Non-pigmented ciliary epithelial cell (primary cell): Measurements from ENCODE around the gene RFLNA.

ENCODE experiments used
- DNase-seq: peaks from one replicate; pipeline ENCODE4 v3.0.0-alpha.2; 2010; ENCODE audit warnings: low read depth

RFLNA gene

DNA sequence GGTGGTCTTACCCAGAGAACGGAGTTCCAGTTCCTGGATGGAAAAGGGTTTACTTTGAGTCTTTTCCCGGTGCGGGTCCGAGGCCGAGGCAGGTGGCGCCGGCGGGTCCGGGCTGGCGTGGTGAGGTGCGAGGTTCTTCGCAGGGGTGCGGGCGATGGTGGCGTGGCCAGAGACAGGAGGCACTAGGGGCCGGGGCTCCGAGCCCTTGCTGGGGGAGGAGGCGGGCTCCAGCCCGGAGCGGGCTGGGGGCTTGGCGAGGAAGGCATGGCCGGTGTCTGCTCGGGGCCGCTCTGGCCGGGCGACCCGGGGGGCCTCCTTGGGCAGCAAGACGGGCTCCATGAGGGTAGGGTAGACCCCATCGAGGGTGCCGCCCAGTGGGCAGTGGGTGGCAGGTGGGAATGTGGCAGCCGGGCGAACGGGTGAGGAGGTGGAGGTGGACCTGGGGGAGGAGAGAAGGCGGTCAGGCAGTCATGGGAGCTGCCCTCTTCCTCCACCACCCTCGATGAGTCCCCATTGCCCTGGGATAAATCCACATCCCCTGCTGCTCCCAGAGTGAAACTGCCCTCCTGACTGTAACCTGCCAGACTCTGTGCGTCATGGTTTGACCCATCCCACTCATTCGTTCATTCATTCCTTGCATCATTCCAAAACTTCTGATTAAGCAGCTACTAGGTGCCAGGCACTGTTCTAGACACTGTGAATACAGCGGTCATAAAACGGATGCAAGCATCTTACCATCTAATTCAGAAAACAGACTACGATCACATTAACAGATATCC, 42.0 kb downstream of the RFLNA start:
- no peak for DNase-seq

DNA sequence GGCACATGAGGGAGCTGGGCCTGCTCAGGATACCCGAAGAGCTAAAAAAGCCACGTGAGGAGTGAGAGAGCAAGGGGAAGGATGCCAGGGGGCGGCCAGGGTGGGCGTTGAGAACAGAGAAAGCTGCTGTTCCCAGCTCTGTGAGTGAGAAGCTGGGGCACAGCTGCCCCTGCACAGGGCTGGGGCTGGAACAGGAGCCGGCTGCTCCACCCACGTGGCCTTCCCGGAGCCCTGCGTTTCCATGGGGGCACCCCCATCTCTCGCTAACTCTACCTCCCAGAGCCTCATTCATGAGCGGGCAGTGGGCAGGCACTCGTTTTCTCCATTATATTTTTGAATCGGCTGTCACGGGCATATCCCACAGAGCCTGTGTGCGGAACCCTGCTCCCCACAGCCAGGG, 42.7 kb downstream of the RFLNA start:
- DNase-seq = no peak

DNA sequence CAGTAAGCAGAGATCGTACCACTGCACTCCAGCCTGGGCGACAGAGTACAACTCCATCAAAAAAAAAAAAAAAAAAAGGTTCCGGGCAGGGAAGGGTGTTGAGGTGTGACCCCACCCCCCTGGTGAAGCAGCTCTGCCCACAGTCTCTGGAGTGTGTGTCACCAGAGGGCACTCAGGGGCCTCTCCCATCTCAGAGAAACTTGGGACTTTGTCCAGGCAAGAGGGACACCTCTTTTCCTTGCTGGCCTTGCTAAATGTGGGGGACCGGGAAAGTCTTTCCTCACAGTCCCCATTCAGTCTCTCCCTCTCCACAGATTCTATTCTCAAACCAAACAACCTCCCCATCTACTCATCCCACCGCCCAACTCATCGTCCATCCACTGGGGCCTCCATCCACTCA, 43.6 kb downstream of the RFLNA start:
- no peak for DNase-seq

DNA sequence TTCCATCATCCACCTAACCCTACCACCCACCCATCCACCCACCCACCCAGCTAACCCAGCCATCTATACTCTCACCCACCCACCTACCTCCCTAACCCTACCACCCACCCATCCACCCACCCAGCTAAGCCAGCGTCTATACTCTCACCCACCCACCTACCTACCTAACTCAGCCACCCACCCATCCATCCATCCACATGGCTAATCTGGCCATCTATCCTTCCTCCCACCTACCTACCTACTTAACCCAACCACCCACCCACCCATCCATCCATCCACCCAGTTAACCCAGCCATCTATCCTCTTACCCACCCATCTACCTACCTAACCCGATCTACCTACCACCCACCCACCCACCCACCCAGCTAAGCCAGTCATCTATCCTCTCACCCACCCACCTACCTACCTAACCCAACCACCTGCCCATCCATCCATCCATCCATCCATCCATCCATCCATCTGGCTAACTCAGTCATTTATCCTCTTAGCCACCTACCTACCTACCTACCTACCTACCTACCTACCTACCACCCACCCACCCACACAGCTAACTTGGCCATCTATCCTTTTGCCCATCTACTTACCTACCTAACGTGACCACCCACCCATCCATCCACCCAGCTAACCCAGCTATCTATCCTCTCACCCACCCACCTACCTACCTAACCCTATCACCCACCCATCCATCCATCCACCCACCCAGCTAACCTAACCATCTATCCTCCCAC, 44.1 kb downstream of the RFLNA start:
- DNase-seq = no peak

DNA sequence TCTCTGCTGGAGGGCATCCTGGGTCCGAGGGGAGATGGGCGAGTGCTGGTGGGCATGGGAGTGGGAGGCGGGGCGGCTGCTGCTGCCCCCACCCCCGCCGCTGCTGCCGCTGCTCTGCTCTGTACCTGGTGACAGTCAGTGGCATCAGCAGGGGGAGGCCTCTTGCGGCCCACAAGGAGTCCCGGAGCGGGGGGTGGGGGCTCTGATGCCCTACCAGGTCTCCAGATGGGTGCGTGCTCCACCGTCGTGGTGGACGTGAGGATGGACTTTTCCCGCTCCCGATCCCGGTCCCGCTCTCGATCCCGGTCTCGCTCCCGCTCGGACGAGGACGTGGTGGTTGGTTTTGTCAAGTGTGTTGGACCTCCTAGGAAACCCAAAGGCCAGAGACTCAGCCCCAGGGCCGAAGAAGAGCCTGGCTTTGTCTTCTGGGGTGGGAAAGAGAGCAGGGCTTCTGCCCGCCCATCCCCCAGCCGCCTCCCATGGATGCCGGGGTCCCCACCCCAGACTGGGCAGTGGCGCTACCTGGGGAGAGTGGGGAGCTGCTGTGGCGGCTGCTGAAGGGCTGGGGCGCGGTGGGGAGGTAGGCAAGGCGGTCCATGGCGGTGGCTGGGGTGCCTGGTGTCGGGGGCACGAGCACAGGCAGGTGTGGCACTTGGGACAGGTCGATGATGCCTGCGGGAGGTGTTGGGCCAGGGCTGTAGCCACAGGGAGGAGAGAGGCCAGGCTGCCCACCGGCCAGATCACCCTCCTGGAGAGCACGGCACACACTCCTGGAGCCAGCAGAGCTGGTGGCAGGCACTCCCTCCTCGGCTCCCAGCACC, 45.4 kb downstream of the RFLNA start:
- no peak for DNase-seq

DNA sequence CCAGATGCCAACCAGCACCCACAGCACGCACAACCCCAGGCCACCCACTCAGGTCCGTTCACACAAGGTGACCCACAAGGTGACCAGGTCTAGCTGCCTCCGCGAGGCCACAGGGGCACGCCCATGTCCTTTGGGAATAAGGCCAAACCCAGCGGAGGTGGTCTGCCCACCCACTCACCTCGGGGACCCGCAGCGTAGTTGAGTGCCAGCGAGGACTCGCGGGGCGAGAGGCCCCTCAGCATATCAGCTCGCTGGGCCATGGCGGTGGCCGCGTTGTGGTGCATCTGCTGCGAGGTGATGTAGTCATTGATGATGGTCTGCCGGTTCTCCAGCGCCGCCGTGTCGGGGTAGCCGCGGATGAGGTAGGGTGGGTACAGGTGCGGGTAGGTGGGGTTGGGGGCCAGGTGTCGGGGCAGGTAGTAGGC, 46.8 kb downstream of the RFLNA start:
- no peak for DNase-seq

DNA sequence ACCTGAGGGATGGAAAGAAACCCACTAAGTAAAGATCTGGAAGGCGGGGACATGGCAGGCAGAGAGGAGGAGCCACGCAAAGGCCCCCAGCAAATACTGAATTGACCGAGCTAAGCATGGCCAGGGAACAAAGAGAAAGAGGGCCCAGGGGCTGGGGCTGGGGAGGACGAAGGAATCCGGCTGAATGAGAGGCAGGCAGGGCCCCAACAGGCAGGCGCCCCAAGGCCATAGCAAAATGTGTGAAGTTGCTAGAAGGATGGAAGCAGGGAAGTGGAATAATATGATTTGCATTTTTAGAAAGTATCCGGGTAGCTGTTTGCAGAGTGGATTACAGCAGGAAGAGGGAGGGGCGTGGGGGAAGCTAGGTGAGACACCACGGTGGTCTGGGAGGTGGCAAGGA, 49.1 kb downstream of the RFLNA start:
- DNase-seq = no peak

DNA sequence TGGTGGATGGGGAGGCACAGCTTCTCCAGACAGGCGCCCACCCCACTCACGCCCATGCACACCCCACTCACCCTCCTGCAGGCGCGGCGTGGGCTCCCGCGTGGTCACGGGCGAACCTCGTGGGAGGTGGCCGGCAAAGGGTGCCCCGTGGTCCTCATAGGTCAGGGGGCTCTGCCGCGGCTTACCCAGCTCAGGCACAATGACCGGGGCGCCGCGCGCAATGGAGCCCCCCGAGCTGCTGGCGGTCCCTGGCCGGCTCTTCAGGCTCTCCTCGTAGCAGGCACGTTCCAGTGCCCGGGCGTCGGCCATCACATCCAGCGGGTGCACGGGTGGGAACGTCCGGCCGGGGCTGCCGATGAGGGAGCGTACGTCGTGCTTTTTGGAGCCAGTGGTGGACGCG, 49.6 kb downstream of the RFLNA start:
- no peak for DNase-seq

DNA sequence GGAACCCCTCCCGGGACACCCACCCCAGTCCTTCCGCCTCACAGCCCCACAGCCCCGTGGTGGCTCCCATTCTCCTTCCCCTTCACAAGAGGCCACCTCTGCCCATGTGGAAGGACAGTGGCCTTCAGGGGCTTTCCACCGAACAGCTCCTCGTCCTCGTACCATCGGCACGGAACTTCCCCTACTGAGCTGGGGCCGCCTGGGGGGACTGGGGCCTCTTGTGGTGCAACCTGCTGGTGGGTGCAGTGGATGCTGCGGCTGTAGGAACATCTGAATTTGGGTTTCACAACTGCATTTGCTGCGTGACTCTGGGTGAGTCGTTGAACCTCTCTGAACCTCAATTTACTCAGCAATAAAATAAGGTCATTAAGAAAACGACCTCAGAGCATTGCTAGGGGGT, 50.9 kb downstream of the RFLNA start:
- no peak for DNase-seq

DNA sequence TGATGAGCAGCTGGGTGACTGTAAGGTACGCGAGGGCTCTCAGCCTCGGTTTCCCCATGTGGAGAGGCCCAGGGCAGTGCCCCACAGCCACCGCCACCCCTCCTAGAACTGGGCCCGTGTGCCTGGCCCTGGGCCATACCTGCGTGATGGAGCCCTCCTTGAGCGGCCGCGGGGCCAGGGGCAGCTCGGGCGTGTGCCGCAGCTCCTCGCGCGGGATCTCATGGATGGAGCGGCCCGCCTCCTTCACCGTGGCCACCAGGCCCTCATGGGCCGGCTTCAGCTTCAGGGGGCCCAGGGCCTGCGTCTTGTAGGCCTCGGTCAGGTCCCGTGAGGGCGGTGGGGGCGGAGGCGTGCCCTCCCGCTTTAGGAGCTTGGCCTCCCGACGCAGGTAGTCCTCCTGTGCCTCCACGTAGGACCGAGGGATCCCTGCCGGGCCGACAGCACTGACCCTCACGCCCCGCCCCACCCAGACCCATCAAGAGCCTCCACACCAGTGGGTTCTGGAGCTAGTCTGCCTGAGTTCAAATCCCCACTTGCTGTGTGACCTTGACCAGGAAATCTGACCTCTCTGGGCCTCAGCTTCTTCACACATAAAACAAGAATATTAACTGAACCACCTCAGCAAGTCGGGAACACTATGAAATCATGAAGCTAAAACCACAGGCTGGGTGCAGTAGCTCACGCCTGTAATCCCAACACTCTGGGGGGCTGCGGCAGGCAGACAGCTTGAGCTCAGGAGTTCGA, 51.7 kb downstream of the RFLNA start:
- no peak for DNase-seq

DNA sequence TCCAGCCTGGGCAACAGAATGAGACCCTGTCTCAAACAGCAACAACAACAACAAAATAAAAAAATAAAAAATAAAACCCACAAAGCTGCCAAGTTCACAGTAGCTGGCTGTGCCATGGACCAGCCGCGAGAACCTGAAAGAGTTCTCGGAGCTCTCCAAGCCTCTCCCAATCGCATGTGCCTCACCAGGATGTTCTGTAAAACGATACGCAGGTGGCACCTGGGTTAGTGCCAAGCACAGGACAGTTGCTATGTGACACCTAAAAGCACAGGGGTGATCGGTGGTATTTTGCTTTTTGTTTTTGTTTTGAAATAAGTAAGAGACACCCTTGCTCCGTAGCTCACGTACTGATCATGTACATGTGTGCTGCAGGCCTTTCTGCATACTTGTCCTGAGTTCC, 52.4 kb downstream of the RFLNA start:
- no peak for DNase-seq

DNA sequence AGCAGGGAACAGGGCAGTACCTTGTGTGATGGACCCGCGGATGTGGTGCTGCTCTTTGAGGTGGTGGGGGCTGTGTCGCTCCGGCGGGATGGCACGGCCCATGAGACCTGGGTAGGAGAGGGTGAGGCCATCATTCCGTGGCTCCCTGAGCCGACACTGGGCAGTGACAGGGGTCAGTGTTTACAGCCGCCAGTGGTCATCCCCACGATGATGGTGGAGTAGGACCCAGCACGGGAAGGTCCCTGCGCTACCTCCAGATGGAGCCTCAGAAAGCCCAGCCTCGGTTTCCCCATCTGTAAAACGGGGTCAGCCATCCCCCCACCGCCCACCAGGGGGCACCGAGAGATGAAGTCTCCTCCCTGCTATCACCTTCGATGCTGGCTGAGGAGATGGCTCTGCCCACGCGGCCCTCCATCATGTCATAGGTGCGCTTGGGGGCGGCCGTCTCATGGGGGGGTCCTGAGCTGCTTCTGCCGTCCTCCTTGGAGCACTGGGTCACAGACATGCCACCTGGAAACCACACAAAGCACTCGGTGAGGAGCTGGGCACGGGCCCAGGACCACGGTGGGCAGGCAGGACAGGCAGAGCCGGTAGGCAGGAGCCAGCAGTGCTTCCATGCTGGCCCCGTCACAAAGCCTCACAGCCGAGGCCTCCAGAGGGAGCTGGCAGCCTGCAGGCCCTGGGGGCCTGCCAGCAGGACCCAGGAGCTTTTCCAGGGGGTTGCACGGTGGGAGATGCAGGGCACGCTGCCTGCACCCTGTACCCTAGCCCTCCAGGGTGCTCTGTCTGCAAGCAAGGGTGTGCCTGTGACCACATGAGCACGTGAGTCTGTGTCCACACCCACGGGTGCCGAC, 53.1 kb downstream of the RFLNA start:
- DNase-seq = no peak

DNA sequence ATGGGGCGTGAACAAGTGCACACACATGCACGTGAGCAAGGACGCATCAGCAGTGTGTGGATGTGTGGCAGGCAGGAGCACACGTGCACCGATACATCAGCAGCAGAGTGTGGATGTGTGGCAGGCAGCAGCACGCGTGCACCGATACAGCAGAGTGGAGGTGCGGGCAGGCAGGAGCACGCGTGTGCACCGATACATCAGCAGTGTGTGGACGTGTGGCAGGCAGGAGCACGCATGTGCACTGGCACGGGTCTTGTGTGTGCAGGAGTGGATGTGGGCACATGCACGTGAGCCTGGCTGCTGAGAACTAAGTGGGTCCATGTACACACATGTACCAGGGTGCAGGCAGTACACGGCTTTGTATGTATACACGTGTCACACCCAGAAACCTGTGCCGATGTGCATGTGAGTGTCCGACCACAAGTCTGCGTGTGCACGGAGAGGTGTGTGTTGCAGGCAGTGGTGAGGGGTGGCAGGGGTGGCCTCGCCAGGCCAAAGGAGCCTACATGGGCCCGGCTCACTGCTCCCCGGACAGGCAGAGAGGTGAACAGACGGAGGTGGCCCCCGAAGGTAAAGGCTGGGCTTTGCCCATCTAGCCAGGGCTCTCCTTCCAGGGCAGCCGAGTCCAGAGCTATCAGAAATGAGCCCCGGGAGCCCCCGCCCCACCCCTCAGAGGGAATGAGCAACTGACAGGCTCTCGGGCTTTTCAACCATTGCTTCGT, 53.9 kb downstream of the RFLNA start:
- DNase-seq = no peak

DNA sequence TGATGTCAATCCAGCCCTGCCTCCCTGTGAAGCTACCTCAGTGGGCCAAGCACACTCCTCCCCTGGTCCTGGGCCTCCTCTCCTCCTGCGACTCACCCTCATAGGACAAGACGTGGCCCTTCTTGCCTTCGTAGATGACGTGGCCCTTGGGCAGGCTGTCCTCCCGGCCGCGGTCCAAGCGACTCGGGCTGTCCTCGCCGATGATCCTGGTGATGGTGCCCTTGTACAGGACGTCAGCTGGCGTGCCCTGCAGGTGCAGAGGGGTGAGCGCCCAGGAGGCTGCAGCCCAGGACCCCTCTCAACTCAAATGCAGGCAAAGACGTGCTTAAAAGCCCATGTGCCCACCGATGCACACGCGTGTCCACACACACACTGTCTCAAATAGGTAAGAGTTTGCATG, 55.6 kb downstream of the RFLNA start:
- no peak for DNase-seq

DNA sequence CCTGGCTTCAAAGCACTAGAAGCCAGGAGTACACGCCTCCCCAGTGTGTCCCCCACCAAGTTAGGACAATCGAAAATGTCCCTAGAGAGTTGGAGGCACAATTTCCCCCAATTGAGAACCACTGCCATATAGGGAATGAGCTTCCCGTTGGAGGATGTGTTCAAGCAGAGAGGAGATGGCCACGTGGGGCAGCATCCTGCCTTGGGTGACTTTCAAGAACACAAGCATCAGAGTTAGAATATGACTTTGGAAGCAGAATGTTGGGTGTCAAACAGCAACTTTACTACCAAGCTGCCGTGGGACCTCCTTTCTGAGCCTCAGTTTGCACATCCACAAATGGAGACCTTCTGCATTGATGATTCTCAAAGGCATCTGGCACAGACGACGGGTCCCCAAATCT, 56.5 kb downstream of the RFLNA start:
- no peak for DNase-seq

DNA sequence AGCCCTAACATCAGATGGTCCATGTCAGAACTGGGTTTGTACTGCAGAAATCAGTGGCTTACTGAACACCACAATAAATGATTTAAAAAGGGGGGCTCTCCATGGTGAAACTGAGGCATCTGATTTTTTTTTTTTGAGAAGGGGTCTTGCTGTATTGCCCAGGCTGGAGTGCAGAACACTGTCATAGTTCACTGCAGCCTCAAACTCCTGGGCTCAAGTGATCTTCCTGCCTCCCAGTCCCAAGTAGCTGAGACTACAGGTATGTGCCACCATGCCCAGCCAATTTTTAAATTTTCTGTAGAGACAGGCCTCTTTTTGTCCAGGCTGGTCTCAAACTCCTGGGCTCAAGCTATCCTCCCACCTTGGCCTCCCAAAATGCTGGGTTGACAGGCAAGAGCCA, 57.4 kb downstream of the RFLNA start:
- DNase-seq = no peak

DNA sequence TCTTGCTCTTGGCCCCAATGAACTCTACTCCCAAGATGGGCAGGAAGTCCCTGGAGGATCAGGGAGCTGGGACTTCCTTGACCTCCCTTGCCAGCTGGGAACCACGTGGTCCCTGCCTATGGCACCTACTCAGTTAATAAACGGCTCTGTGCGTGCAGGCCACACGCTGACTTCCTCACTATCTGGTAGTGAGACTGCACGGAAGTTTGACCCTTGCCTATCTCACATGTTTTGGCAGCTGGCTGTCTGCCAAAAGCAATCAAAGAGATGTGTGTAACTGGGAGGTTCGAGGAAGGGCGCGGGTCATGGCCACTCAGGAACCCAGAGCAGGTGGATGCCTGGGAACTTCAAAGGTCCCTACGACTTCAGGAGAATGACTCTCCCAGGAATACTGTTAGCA, 57.9 kb downstream of the RFLNA start:
- DNase-seq = no peak

DNA sequence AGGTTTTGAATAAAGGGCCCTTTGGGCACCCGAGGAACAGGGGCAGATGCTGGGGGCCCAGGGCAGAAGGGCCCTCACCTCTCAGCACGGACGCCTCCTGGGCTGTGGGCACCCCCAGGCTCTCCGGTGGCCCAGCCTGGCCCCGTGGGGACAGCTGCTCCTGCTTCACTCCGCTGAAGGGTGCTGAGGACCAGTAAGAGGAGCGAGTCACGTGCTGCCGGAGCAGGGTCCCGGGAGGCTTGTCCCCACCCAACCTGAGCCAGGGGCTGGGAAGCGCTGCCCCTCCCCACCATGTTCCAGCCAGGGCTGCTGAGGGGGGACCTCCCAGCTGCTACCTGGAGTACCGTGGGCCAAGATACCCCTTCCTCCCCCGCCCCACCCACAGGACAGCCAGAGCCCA, 59.5 kb downstream of the RFLNA start:
- no peak for DNase-seq

DNA sequence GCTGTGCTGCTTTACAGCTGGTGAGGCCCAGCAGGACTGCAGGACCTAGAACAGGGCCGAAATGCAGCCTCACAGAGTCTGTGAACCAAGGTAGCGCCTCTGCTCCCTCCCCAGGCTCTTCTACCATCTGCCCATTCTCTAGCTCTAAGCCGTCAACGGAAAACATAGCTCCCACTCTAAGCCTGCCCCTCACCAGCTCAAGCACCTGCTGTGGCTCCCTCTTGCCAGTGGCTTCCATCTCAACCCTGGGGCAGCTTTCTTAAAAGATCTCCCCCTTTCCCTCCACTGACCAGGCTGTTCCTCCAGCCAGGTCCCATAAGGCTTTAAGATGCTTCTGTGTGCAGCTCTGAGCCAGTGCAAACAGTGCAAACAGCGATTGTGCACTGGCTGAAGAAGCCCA, 61.3 kb downstream of the RFLNA start:
- no peak for DNase-seq

DNA sequence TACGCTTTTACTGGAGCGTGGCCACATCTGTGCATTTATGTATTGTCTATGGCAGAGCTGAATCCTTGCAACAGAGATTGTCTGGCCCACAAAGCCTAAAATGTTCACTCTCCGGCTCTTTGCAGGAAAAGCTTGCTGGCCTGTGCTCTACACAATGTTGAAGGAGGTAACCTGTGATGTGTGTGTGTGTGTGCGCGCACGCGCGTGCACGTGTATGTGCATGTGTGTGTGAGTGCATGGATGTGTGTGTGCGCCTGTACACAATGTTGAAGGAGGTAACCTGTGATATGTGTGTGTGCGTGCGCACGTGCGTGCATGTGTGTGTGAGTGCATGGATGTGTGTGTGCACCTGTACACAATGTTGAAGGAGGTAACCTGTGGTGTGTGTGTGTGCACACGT, 62.7 kb downstream of the RFLNA start:
- DNase-seq = no peak

DNA sequence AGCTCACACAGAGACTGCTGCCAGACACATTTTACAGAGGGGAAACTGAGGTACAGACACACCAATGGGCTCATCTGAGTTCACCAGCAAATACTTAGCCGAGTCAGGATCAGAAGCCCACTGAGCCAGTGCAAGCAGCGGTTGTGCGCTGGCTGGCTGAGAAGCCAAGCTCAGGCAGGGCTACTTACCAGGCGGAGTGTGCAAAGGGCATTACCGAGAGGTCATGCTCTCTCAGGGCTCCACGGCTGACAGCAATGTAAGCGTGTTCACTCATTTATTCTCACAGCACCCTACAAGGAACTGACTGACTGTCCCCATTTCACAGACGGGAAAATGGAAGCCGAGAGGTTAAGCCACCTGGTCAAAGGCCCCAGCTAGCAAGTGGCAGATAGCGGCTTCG, 63.7 kb downstream of the RFLNA start:
- DNase-seq = no peak
